Activated CD8-positive, alpha-beta memory T cell treated with anti-CD3 and anti-CD28 coated beads, Interleukin-2, amount 50 U/mL, for 1 hour (primary cell): ENCODE data around the gene MRPL12.

Source experiments
- DNase-seq: peaks from one replicate; pipeline ENCODE4 v3.0.0-alpha.2; 2020; ENCODE audit errors: extremely low read depth

The MRPL12 gene

DNA sequence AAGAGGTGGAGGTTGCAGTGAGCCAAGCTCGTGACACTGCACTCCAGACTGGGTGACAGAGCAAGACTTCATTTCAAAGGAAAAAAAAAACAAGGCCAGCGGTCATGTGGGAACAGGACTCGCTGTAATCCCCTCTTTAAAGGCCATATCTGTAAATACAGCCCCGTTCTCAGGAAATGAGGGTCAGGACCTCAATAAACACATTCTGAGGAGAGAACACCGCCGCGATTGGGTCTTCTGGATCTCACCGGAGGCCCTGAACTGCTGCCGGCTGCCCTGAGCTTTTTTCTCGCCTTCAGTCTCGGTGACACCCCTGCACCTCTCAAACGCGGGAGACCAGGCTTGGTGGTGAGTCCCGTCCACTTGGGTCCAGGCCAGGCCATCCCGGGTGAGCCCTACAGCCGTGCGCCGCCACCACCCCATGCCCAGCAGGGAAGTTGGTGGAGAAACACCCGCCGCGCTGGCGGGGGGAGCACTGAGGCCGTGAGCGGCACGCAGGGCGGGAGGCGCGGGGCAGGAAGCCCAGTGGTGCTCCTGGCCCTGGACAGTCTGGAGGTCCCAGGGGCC is 37.3 kb downstream of the MRPL12 start:
- DNase-seq = no peak

DNA sequence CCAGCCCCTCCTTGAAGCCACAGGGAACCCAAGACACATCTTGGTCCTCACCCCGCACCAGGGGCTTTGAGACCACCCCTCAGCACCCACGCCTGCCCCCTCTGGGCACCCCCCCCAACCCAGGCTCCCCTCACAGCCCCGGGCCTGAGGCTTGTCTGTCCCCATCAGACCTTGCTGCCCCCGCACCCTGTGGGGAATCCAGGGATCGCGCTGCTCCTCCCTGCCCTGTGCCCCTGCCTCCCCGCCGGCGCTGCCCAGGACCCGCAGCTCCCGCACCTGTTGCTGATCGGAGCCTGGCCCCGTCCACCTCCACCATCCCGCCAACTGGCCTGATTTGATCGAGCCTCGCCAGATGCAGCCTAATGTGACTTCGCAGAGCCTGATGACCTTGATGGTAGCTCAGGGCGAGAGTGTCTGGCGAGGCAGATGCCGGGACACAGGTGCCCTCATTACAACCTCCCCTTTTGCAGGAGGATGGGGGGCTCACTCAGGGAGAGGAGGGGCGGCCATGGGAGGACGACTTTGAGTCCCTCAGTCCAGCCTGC is 38.0 kb downstream of the MRPL12 start:
- DNase-seq = no peak

DNA sequence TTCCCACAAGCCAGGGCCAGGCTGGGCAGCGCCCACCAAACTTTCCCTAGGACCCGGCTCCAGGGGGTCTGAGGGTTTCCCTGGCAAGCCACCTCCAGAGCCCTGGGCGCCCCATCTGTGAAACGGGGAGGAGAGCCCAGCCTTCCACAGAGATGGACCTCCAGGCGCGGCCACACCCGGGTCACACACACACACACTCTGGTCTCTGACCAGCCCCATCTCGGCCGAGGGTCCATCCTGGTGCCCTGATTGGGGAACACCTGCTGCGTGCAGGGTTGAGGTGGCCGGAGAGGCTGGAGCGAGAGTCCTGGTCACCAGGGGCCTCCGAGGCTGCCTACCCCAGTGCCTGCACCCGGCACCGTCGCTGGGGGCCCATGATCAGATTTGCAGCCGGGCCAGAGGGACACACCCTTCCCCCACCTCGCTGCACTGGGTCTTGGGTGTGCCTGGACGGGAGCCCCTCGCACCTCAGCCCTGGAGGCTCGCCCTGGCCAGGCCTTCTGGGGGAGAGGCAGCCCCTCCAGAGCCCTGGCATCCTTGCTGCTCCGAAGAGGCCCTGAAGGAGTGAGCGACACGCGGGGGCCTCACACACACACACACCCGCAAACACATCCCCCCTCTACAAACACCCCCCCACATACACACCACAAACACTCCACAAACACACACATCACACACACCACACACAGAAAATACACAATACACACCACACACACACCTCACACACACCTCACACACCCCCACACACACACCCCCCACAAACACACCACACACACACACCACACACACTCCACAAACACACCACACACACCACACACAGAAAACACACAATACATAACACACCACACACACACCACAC is 38.7 kb downstream of the MRPL12 start:
- DNase-seq = no peak
